ENCODE measurements around the gene CRHR2.

Gene CRHR2

GRCh38 chr7:30683306-30683705 is 1.1 kb upstream of the CRHR2 start:
- no peak for DNase-seq (ENCODE audit: low read depth in 2 of 2, low spot score in 1 of 2)

- DNase-seq (ENCODE audit: low read depth in 2 of 2, low spot score in 1 of 2), result no peak
These were observed 443 bp downstream of the CRHR2 start for GRCh38 chr7:30681815-30682211.

GRCh38 chr7:30681331-30681797 is 892 bp downstream of the CRHR2 start:
- DNase-seq (ENCODE audit: low read depth in 2 of 2, low spot score in 1 of 2), result no peak

GRCh38 chr7:30679664-30680063 is 2.6 kb downstream of the CRHR2 start:
- no peak for DNase-seq (ENCODE audit: low read depth in 2 of 2, low spot score in 1 of 2)

- no peak for DNase-seq (ENCODE audit: low read depth in 2 of 2, low spot score in 1 of 2)
These were observed 3.5 kb downstream of the CRHR2 start for GRCh38 chr7:30678805-30679204.

- no peak for DNase-seq (ENCODE audit: low read depth in 2 of 2, low spot score in 1 of 2)
These were observed 7.4 kb downstream of the CRHR2 start for GRCh38 chr7:30674876-30675275.

GRCh38 chr7:30674420-30674819 is 7.8 kb downstream of the CRHR2 start:
- no peak for DNase-seq (ENCODE audit: low read depth in 2 of 2, low spot score in 1 of 2)

- no peak for DNase-seq (ENCODE audit: low read depth in 2 of 2, low spot score in 1 of 2)
These were observed 10.3 kb downstream of the CRHR2 start for GRCh38 chr7:30671793-30672465.

GRCh38 chr7:30668102-30668501 is 14.2 kb downstream of the CRHR2 start:
- no peak for DNase-seq (ENCODE audit: low read depth in 2 of 2, low spot score in 1 of 2)

GRCh38 chr7:30667172-30667571 is 15.1 kb downstream of the CRHR2 start:
- DNase-seq (ENCODE audit: low read depth in 2 of 2, low spot score in 1 of 2), result no peak

- DNase-seq (ENCODE audit: low read depth in 2 of 2, low spot score in 1 of 2), result no peak
These were observed 16.8 kb downstream of the CRHR2 start for GRCh38 chr7:30665449-30665848.

- no peak for DNase-seq (ENCODE audit: low read depth in 2 of 2, low spot score in 1 of 2)
These were observed 17.2 kb downstream of the CRHR2 start for GRCh38 chr7:30665043-30665442.

GRCh38 chr7:30664184-30664885 is 17.9 kb downstream of the CRHR2 start:
- no peak for DNase-seq (ENCODE audit: low read depth in 2 of 2, low spot score in 1 of 2)

- no peak for DNase-seq (ENCODE audit: low read depth in 2 of 2, low spot score in 1 of 2)
These were observed 18.8 kb downstream of the CRHR2 start for GRCh38 chr7:30663414-30663813.

- DNase-seq (ENCODE audit: low read depth in 2 of 2, low spot score in 1 of 2), result no peak
These were observed 19.8 kb downstream of the CRHR2 start for GRCh38 chr7:30662431-30662939.

- DNase-seq (ENCODE audit: low read depth in 2 of 2, low spot score in 1 of 2), result no peak
These were observed 20.3 kb downstream of the CRHR2 start for GRCh38 chr7:30661926-30662325.

GRCh38 chr7:30660331-30661255 is 21.7 kb downstream of the CRHR2 start:
- no peak for DNase-seq (ENCODE audit: low read depth in 2 of 2, low spot score in 1 of 2)

- DNase-seq (ENCODE audit: low read depth in 2 of 2, low spot score in 1 of 2), result no peak
These were observed 22.9 kb downstream of the CRHR2 start for GRCh38 chr7:30659312-30659711.

GRCh38 chr7:30658479-30659074 is 23.7 kb downstream of the CRHR2 start:
- no peak for DNase-seq (ENCODE audit: low read depth in 2 of 2, low spot score in 1 of 2)

- no peak for DNase-seq (ENCODE audit: low read depth in 2 of 2, low spot score in 1 of 2)
These were observed 25.1 kb downstream of the CRHR2 start for GRCh38 chr7:30657131-30657530.

Data from stimulated activated CD8-positive, alpha-beta memory T cell treated with anti-CD3 and anti-CD28 coated beads, Interleukin-4, amount 100 ng/mL, for 1 hour (primary cell).